ENCODE results near the gene LSS. TPM values are rescaled to one million over a fixed set of nuclear protein-coding genes. Genes with fewer than 3 reads are reported as not detected.

Gene LSS
- 92.0 and 101 TPM in 2 replicates for total RNA-seq
- long read RNA-seq, full-length matches to known transcripts: 21 of 45 reads
- long read RNA-seq, partial matches to known transcripts: 13 of 45 reads
- long read RNA-seq, other reads (novel, unspliced or antisense): 11 of 45 reads

DNA sequence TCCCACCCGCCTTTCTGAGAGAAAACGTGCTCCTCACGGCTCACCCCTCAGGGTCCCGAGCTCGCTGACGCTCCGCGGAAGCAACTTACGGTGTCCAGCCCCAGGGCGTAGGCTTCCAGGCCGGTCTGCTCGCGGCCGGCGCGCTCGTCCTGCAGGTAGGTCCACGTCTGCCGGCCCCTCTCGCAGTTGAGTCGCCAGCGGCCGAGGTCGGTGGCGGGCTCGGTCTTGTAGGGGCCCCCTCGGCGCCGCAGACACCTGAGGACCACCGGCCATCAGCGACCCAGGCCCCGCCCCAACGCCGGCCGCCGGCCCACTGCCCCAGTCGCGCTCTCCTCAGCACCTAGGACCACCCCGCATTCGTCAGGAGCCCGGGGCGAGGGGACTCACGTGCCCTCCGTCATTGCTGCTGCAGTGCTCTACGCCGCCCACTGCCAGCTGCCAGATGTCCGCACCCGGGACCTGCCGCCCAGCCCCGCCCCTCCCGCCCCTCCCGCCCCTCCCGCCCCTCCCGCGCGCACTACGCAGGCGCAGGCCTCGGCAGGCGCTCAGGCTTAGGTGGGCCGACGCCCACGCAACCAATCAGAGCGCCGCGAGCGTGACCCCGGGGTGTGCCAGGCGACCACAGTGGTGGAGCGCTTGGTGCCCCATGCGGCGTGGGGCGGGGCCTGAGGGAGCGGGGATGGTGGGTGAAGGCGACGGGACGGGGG, at the start of gene LSS:
LSS (minus strand) TSS at position 430 of the 707 bp plus-strand sequence; CDS start at position 401, 29 bp downstream.
- Mint-ChIP-seq H3K4me3 (ENCODE audit: unreplicated experiment) (peak within 1 kb of the TSS; percentile 96), H3K27me3 (ENCODE audit: unreplicated experiment) (no peaks in the 10 kb centered on the region), H3K36me3 (ENCODE audit: unreplicated experiment) (peaks cover 24% of the 10 kb centered on the region), H3K9me3 (ENCODE audit: unreplicated experiment) (no peaks in the 10 kb centered on the region), H3K27ac (ENCODE audit: unreplicated experiment) (peak within 1 kb of the TSS; percentile 93), H3K4me1 (ENCODE audit: unreplicated experiment) (peaks cover 42% of the 10 kb centered on the region)
- peak; percentile 100 for DNase-seq (ENCODE audit: extremely low spot score, unreplicated experiment)
- TF ChIP-seq, protein P1, sequence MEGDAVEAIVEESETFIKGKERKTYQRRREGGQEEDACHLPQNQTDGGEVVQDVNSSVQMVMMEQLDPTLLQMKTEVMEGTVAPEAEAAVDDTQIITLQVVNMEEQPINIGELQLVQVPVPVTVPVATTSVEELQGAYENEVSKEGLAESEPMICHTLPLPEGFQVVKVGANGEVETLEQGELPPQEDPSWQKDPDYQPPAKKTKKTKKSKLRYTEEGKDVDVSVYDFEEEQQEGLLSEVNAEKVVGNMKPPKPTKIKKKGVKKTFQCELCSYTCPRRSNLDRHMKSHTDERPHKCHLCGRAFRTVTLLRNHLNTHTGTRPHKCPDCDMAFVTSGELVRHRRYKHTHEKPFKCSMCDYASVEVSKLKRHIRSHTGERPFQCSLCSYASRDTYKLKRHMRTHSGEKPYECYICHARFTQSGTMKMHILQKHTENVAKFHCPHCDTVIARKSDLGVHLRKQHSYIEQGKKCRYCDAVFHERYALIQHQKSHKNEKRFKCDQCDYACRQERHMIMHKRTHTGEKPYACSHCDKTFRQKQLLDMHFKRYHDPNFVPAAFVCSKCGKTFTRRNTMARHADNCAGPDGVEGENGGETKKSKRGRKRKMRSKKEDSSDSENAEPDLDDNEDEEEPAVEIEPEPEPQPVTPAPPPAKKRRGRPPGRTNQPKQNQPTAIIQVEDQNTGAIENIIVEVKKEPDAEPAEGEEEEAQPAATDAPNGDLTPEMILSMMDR (IDR thresholded peaks at IDR 0.05): no peak

DNA sequence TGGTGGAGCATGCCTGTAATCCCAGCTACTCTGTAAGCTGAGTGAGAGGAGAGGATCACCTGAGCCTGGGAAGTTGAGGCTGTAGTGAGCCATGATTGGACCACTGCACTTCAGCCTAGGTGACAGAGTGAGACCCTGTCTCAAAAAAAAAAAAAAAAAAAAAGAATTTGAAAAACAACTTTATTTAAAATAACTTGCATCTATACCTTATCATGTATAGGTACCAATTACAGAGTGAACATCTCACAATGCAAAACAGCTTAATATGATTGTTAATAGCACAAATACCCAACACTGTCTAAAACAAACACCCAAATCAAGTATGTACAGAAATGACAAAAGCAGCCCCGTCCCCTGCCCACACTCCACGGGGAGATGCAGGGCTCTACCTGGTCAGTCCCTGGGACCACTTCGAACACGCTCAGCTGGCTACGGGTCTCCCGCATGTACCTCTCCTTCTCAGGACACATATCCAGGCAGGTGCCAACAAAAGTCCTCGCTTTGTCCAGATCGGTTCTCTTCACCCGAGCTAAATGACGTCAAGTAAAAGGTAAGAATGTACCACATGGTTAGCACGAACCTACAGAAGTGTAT, 46.3 kb upstream of the LSS start:
- Mint-ChIP-seq H3K4me3 (ENCODE audit: unreplicated experiment) (no peak overlapping the region), H3K27ac (ENCODE audit: unreplicated experiment) (no peak overlapping the region), H3K27me3 (ENCODE audit: unreplicated experiment) (no peaks in the 10 kb centered on the region), H3K9me3 (ENCODE audit: unreplicated experiment) (no peaks in the 10 kb centered on the region), H3K36me3 (ENCODE audit: unreplicated experiment) (peaks cover 50% of the 10 kb centered on the region), H3K4me1 (ENCODE audit: unreplicated experiment) (no peaks in the 10 kb centered on the region)
- no peak for DNase-seq (ENCODE audit: extremely low spot score, unreplicated experiment)
- TF ChIP-seq, protein P1 (IDR thresholded peaks at IDR 0.05): no peak

GRCh38 chr21:46273341-46273740, 44.8 kb upstream of the LSS start:
- TF ChIP-seq, protein P1 (IDR thresholded peaks at IDR 0.05): no peak
- H3K36me3 Mint-ChIP-seq (ENCODE audit: unreplicated experiment): peaks cover 50% of the 10 kb centered on the region
- no peaks in the 10 kb centered on the region for H3K27me3 Mint-ChIP-seq (ENCODE audit: unreplicated experiment)
- H3K4me1 Mint-ChIP-seq (ENCODE audit: unreplicated experiment): no peaks in the 10 kb centered on the region
- no peak overlapping the region for H3K4me3 Mint-ChIP-seq (ENCODE audit: unreplicated experiment)
- DNase-seq (ENCODE audit: extremely low spot score, unreplicated experiment): no peak
- H3K9me3 Mint-ChIP-seq (ENCODE audit: unreplicated experiment): no peaks in the 10 kb centered on the region
- H3K27ac Mint-ChIP-seq (ENCODE audit: unreplicated experiment): no peak overlapping the region

DNA sequence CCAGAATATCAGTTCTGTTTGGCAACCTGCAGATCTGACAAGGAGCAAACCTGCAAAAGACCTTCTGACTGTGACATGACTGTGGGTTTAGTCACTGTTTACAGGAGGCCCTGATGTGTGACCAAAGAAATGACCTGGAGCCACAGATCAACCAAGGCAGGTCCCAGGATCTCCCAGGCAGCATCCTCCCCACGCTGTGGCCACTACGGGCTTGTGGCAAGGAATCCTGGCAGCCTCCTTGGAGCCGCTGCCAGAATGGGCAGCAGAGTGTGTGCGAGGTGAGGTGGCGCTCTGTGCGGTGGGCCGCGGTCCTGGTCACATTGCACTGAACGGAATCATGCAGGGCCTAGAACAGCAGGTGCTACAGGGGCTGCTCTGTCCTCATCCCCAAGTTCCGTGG, 40.9 kb upstream of the LSS start:
- DNase-seq (ENCODE audit: extremely low spot score, unreplicated experiment): no peak
- Mint-ChIP-seq H3K4me1 (ENCODE audit: unreplicated experiment) (no peaks in the 10 kb centered on the region), H3K9me3 (ENCODE audit: unreplicated experiment) (no peaks in the 10 kb centered on the region), H3K4me3 (ENCODE audit: unreplicated experiment) (no peak overlapping the region), H3K27me3 (ENCODE audit: unreplicated experiment) (no peaks in the 10 kb centered on the region), H3K27ac (ENCODE audit: unreplicated experiment) (no peak overlapping the region), H3K36me3 (ENCODE audit: unreplicated experiment) (peaks cover 55% of the 10 kb centered on the region)
- TF ChIP-seq, protein P1 (IDR thresholded peaks at IDR 0.05): no peak

GRCh38 chr21:46268371-46268770, 39.8 kb upstream of the LSS start:
- DNase-seq (ENCODE audit: extremely low spot score, unreplicated experiment): no peak
- Mint-ChIP-seq H3K27me3 (ENCODE audit: unreplicated experiment) (no peaks in the 10 kb centered on the region), H3K36me3 (ENCODE audit: unreplicated experiment) (peaks cover 50% of the 10 kb centered on the region), H3K9me3 (ENCODE audit: unreplicated experiment) (no peaks in the 10 kb centered on the region), H3K27ac (ENCODE audit: unreplicated experiment) (no peak overlapping the region), H3K4me1 (ENCODE audit: unreplicated experiment) (no peaks in the 10 kb centered on the region), H3K4me3 (ENCODE audit: unreplicated experiment) (no peak overlapping the region)
- TF ChIP-seq, protein P1 (IDR thresholded peaks at IDR 0.05): no peak
